K562 (cell line): ENCODE results near the gene RABEPK. TPM values are rescaled to one million over a fixed set of nuclear protein-coding genes. Genes with fewer than 3 reads are reported as not detected.

Source experiments
- CBX8 ChIP-seq: fragments of 200-600 bp; sonication (generic); IDR thresholded peaks from 2 replicates; pipeline ENCODE4 v1.6.1; 2012; ENCODE audit warnings: borderline replicate concordance, mixed run types, low read depth, mild to moderate bottlenecking, moderate library complexity, mixed read lengths, low read length, control low read depth, inconsistent platforms; ENCODE audit not compliant: poor library complexity, severe bottlenecking; ENCODE audit errors: extremely low read depth
- ETV5 ChIP-seq: sonication (generic); formaldehyde crosslinking; IDR thresholded peaks from 2 replicates; pipeline ENCODE4 v1.4.0; 2020; ENCODE audit warnings: low read depth, mild to moderate bottlenecking, missing genetic modification reagents
- PYGO2 ChIP-seq: fragments of 450-650 bp; IDR thresholded peaks from 2 replicates; pipeline ENCODE4 v1.6.1; 2016; ENCODE audit warnings: mild to moderate bottlenecking, missing genetic modification characterization, moderate library complexity, missing compliant biosample characterization
- SREBF2 ChIP-seq: sonication (generic); formaldehyde crosslinking; IDR thresholded peaks from 2 replicates; pipeline ENCODE4 v1.4.0; 2020; ENCODE audit warnings: mild to moderate bottlenecking, missing genetic modification reagents
- polyA plus RNA-seq, 8 experiments: library from polyadenylated mRNA; depleted of rRNA in 4 of 8; stranded (reverse) in 5 of 8; unstranded in 3 of 8; fragments of >200 nt; fragmentation: Nextera tagmentation in 2 of 8; fragmentation: Illumina TruSeq in 1 of 8; extraction: Ambion mirVana in 2 of 8; extraction: Trizol in 1 of 8; gene quantifications; 2 replicates each; pipeline versions ENCODE4 v1.2.1 to v1.2.3, GENCODE V29; 2011 to 2014; ENCODE audit warnings: inconsistent platforms in 1 of 8, missing spikeins in 1 of 8
- total RNA-seq, 7 experiments: library from RNA; depleted of rRNA in 6 of 7; stranded (reverse); fragments of >200 nt in 6 of 7; fragmentation: Illumina TruSeq in 2 of 7; extraction: Trizol in 2 of 7; gene quantifications; 2 replicates each; pipeline versions ENCODE4 v1.2.1 to v1.2.3, GENCODE V29; 2011 to 2021; ENCODE audit warnings: low replicate concordance in 1 of 7
- TF ChIP-seq, protein P1 (sequence below): fragments of 450-650 bp; IDR thresholded peaks from 2 replicates; pipeline ENCODE4 v1.6.1; 2016; ENCODE audit warnings: mild to moderate bottlenecking, moderate library complexity
- TF ChIP-seq, protein P2 (sequence below): fragments of 250-450 bp; sonication (Bioruptor Pico); IDR thresholded peaks from 2 replicates; pipeline ENCODE4 v1.5.0; 2021; ENCODE audit warnings: mild to moderate bottlenecking, moderate library complexity
- TF ChIP-seq, protein P3 (sequence below): IDR thresholded peaks from 3 replicates; pipeline ENCODE4 v1.6.1; 2011; ENCODE audit warnings: borderline replicate concordance, mild to moderate bottlenecking, moderate library complexity; ENCODE audit not compliant: insufficient read length; ENCODE audit errors: extremely low read depth

The RABEPK gene
- total and polyA plus RNA-seq, 9 of the 15 experiments (the other 6 are each of a cell fraction or from before 2014, with no cell fraction given), result 38.3 to 113 (median 52.8) TPM

DNA sequence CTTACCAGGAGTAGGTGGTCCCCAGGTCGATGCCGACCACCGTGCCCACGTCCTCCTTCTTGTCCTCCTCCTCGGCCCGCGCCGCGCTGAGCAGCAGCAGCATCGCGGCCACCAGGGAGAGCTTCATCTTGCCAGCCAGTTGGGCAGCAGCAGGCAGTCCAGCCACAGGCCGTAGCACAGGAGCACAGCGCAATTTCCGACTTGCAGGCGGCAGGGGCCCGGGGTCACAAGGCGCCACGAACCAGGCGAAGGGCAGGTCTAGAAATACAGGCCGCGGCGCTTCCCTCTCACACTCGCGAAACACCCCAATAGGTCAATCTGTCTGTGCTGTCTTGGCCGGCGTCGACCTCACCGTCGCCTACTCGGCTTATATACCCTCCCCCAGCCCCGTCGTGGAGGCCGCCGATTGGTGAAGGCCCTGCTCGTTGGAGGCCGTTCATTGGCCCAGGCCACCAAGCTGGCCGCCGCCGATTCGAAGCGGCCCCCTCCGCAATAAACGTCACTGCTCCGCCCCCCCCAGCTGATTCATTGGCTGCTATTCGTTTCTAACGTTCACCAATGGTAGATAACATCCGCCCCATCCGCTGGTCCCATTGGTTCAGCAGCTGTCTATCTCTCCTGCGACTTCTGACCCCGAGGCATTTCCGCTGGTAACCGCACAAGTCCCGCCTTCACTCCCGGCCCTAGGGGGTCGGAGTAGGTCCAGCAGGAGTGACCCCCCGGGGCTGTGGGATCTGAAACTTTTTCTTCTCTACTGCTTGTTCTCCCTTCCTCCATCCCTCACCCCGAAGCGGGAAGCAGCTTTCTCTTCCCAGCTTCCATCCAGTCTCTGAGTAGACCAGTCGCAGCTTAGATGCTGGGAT, 40.9 kb downstream of the RABEPK start, which contains the start of gene HSPA5 (continued):
- TF ChIP-seq, protein P1, sequence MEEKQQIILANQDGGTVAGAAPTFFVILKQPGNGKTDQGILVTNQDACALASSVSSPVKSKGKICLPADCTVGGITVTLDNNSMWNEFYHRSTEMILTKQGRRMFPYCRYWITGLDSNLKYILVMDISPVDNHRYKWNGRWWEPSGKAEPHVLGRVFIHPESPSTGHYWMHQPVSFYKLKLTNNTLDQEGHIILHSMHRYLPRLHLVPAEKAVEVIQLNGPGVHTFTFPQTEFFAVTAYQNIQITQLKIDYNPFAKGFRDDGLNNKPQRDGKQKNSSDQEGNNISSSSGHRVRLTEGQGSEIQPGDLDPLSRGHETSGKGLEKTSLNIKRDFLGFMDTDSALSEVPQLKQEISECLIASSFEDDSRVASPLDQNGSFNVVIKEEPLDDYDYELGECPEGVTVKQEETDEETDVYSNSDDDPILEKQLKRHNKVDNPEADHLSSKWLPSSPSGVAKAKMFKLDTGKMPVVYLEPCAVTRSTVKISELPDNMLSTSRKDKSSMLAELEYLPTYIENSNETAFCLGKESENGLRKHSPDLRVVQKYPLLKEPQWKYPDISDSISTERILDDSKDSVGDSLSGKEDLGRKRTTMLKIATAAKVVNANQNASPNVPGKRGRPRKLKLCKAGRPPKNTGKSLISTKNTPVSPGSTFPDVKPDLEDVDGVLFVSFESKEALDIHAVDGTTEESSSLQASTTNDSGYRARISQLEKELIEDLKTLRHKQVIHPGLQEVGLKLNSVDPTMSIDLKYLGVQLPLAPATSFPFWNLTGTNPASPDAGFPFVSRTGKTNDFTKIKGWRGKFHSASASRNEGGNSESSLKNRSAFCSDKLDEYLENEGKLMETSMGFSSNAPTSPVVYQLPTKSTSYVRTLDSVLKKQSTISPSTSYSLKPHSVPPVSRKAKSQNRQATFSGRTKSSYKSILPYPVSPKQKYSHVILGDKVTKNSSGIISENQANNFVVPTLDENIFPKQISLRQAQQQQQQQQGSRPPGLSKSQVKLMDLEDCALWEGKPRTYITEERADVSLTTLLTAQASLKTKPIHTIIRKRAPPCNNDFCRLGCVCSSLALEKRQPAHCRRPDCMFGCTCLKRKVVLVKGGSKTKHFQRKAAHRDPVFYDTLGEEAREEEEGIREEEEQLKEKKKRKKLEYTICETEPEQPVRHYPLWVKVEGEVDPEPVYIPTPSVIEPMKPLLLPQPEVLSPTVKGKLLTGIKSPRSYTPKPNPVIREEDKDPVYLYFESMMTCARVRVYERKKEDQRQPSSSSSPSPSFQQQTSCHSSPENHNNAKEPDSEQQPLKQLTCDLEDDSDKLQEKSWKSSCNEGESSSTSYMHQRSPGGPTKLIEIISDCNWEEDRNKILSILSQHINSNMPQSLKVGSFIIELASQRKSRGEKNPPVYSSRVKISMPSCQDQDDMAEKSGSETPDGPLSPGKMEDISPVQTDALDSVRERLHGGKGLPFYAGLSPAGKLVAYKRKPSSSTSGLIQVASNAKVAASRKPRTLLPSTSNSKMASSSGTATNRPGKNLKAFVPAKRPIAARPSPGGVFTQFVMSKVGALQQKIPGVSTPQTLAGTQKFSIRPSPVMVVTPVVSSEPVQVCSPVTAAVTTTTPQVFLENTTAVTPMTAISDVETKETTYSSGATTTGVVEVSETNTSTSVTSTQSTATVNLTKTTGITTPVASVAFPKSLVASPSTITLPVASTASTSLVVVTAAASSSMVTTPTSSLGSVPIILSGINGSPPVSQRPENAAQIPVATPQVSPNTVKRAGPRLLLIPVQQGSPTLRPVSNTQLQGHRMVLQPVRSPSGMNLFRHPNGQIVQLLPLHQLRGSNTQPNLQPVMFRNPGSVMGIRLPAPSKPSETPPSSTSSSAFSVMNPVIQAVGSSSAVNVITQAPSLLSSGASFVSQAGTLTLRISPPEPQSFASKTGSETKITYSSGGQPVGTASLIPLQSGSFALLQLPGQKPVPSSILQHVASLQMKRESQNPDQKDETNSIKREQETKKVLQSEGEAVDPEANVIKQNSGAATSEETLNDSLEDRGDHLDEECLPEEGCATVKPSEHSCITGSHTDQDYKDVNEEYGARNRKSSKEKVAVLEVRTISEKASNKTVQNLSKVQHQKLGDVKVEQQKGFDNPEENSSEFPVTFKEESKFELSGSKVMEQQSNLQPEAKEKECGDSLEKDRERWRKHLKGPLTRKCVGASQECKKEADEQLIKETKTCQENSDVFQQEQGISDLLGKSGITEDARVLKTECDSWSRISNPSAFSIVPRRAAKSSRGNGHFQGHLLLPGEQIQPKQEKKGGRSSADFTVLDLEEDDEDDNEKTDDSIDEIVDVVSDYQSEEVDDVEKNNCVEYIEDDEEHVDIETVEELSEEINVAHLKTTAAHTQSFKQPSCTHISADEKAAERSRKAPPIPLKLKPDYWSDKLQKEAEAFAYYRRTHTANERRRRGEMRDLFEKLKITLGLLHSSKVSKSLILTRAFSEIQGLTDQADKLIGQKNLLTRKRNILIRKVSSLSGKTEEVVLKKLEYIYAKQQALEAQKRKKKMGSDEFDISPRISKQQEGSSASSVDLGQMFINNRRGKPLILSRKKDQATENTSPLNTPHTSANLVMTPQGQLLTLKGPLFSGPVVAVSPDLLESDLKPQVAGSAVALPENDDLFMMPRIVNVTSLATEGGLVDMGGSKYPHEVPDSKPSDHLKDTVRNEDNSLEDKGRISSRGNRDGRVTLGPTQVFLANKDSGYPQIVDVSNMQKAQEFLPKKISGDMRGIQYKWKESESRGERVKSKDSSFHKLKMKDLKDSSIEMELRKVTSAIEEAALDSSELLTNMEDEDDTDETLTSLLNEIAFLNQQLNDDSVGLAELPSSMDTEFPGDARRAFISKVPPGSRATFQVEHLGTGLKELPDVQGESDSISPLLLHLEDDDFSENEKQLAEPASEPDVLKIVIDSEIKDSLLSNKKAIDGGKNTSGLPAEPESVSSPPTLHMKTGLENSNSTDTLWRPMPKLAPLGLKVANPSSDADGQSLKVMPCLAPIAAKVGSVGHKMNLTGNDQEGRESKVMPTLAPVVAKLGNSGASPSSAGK, result no peak
- TF ChIP-seq PYGO2 (no peak), ETV5 (CRISPR knock-in tag) (peak; percentile 73), CBX8 (no peak), SREBF2 (CRISPR knock-in tag) (no peak)
- TF ChIP-seq, protein P2, sequence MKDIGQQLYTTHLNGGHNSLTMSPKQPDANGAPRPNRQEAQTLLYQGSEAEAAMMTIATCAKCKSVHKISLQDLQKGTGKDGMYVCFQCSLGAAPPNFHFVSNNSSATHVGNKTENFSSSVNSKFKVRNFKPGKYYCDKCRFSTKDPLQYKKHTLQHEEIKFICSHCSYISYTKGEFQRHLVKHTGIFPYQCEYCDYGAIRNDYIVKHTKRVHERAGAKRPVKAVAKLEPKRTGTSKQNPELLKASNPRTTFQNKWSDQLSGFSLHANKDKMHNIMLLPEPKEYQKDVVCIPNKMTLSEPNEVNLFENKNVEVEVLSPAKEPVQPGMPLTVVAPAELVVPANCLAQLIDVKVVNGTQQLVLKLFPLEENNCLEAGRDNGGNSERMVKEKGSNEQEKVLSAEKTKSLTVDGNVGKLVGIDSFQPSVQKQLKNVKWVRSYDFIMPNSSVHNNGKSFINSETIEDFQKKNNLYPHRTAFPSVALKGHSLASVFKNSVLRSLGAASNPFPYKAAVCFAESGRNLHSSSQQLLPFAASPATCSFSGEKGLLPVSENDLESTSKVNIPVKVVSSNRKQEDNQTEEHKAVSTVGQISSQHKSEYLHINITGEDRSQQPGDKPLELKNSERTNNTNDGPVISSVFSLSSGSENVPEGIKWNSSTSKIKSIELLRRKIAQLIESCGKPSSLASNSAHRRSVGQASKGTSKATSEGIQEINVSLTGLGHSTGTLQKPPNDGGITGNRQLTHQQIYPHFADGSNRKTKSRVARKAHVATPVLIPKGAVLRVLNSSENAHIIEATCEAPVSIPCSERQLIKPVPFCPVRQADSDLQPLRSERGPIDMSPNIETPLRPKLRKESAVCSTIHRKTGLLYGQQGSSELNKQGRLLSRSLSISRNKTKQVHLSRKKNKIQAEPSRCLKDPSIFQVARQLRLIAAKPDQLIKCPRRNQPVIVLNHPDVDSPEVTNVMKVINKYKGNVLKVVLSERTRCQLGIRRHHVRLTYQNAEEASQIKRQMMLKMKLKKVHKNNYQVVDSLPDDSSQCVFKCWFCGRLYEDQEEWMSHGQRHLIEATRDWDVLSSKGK, result no peak
- TF ChIP-seq, protein P3, sequence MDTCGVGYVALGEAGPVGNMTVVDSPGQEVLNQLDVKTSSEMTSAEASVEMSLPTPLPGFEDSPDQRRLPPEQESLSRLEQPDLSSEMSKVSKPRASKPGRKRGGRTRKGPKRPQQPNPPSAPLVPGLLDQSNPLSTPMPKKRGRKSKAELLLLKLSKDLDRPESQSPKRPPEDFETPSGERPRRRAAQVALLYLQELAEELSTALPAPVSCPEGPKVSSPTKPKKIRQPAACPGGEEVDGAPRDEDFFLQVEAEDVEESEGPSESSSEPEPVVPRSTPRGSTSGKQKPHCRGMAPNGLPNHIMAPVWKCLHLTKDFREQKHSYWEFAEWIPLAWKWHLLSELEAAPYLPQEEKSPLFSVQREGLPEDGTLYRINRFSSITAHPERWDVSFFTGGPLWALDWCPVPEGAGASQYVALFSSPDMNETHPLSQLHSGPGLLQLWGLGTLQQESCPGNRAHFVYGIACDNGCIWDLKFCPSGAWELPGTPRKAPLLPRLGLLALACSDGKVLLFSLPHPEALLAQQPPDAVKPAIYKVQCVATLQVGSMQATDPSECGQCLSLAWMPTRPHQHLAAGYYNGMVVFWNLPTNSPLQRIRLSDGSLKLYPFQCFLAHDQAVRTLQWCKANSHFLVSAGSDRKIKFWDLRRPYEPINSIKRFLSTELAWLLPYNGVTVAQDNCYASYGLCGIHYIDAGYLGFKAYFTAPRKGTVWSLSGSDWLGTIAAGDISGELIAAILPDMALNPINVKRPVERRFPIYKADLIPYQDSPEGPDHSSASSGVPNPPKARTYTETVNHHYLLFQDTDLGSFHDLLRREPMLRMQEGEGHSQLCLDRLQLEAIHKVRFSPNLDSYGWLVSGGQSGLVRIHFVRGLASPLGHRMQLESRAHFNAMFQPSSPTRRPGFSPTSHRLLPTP, result no peak
